Naive thymus-derived CD8-positive, alpha-beta T cell (primary cell): Measurements from ENCODE around the gene BPIFB3. TPM values are rescaled to one million over a fixed set of nuclear protein-coding genes. Genes with fewer than 3 reads are reported as not detected.

Experiments used
- ATAC-seq, 2 donors: fragments of 150-1000 bp; cut with Tn5 transposase in 1 of 2; sonication (Bioruptor Pico), chemical (Tn5 transposase) in 1 of 2; 1 replicate in 1 of 2; 2 replicates in 1 of 2; pipeline ENCODE4 v1.10.0; 2021; ENCODE audit warnings: mild to moderate bottlenecking in 2 of 2, moderate library complexity in 2 of 2
- POLR2A ChIA-PET: fragments of 350-600 bp; sonication (Branson Sonifier 250); formaldehyde crosslinking; loops from one replicate; lab custom pipeline; 2021; ENCODE audit warnings: antibody characterized with exemption; lab: Charles Lee
- DNase-seq, 10 donors: peaks; one replicate each; pipeline versions ENCODE4 v3.0.0 to v3.0.0-alpha.2; 2020 to 2022
- H3K27ac Mint-ChIP-seq, 10 donors: one replicate each; pipeline ENCODE4 v1.8.0; 2020 to 2022; ENCODE audit warnings: mild to moderate bottlenecking in 10 of 10, mixed read lengths in 10 of 10, moderate library complexity in 4 of 10, inconsistent platforms in 1 of 10
- H3K27me3 Mint-ChIP-seq, 5 donors: one replicate each; pipeline ENCODE4 v1.8.0; 2021 to 2022; ENCODE audit warnings: mixed read lengths in 5 of 5
- H3K36me3 Mint-ChIP-seq, 3 donors: one replicate each; pipeline ENCODE4 v1.8.0; 2020 to 2022; ENCODE audit warnings: mixed read lengths in 3 of 3, mild to moderate bottlenecking in 2 of 3, inconsistent platforms in 1 of 3
- H3K4me1 Mint-ChIP-seq, 4 donors: one replicate each; pipeline ENCODE4 v1.8.0; 2021 to 2022; ENCODE audit warnings: mixed read lengths in 4 of 4
- H3K4me3 Mint-ChIP-seq, 10 donors: one replicate each; pipeline ENCODE4 v1.8.0; 2020 to 2022; ENCODE audit warnings: mild to moderate bottlenecking in 10 of 10, mixed read lengths in 10 of 10, moderate library complexity in 6 of 10, inconsistent platforms in 1 of 10
- H3K9me3 Mint-ChIP-seq, 9 donors: one replicate each; pipeline ENCODE4 v1.8.0; 2020 to 2022; ENCODE audit warnings: mixed read lengths in 9 of 9, mild to moderate bottlenecking in 3 of 9, inconsistent platforms in 1 of 9, moderate library complexity in 1 of 9
- polyA plus RNA-seq, 3 donors: library from polyadenylated mRNA; unstranded; fragments of 300-500 nt; fragmentation: Illumina TruSeq; gene quantifications; one replicate each; pipeline ENCODE4 v1.2.3, GENCODE V29; 2021
- total RNA-seq, 8 experiments: library from RNA in 2 of 8; stranded (reverse) in 2 of 8; gene quantifications; one replicate each; pipeline ENCODE4 v1.2.3 and lab custom pipeline; 2021 to 2026

The BPIFB3 gene
- total and polyA plus RNA-seq, 5 experiments from 2014 or later = not detected

GRCh38 chr20:33074675-33075074 lies 21.0 kb downstream of the BPIFB3 start:
- Mint-ChIP-seq H3K27me3 (no peaks in the 10 kb centered on the region), H3K36me3 (no peaks in the 10 kb centered on the region), H3K27ac (no peak overlapping the region), H3K4me3 (no peak overlapping the region), H3K4me1 (peaks cover 2 to 21% (median 7%) of the 10 kb centered on the region in 4 donors), H3K9me3 (no peaks in the 10 kb centered on the region)
- DNase-seq (no peak), ATAC-seq (no peak)
- POLR2A ChIA-PET = no interaction called here

GRCh38 chr20:33075281-33075680 lies 21.6 kb downstream of the BPIFB3 start:
- peaks cover 2 to 21% (median 7%) of the 10 kb centered on the region in 4 donors for H3K4me1 Mint-ChIP-seq
- H3K9me3 Mint-ChIP-seq = no peaks in the 10 kb centered on the region
- peak overlapping the region in 1 of 10 donors; percentile 65 for H3K27ac Mint-ChIP-seq
- no peaks in the 10 kb centered on the region for H3K27me3 Mint-ChIP-seq
- H3K36me3 Mint-ChIP-seq = no peaks in the 10 kb centered on the region
- POLR2A ChIA-PET = no interaction called here
- ATAC-seq (no peak), DNase-seq (peak in 1 of 10 donors; percentile 26)
- H3K4me3 Mint-ChIP-seq = no peak overlapping the region

GRCh38 chr20:33076662-33077372 lies 23.1 kb downstream of the BPIFB3 start:
- POLR2A ChIA-PET = no interaction called here
- Mint-ChIP-seq H3K27ac (peak overlapping the region in 3 of 10 donors; percentile 49 to 60 (median 51)), H3K4me3 (no peak overlapping the region), H3K36me3 (no peaks in the 10 kb centered on the region), H3K27me3 (no peaks in the 10 kb centered on the region), H3K9me3 (no peaks in the 10 kb centered on the region), H3K4me1 (peaks cover 2 to 21% (median 7%) of the 10 kb centered on the region in 4 donors)
- DNase-seq = peak in 5 of 10 donors; percentile 6 to 56 (median 16)
- peak in 1 of 2 donors; percentile 41 for ATAC-seq

GRCh38 chr20:33079259-33079658 lies 25.6 kb downstream of the BPIFB3 start, which contains the start of gene BPIFB4:
Gene BPIFB4 (plus strand): TSS chr20:33079643. CDS start chr20:33081527, 1,884 bp downstream.
- Mint-ChIP-seq H3K4me3 (no peak within 1 kb of the TSS), H3K4me1 (peaks cover 2 to 14% (median 6%) of the 10 kb centered on the region in 4 donors), H3K36me3 (no peaks in the 10 kb centered on the region), H3K27me3 (no peaks in the 10 kb centered on the region), H3K9me3 (no peaks in the 10 kb centered on the region), H3K27ac (peak within 1 kb of the TSS in 3 of 10 donors; percentile 2 to 68 (median 49))
- POLR2A ChIA-PET = no interaction called here
- ATAC-seq (no peak), DNase-seq (no peak)

GRCh38 chr20:33081411-33082154 lies 27.9 kb downstream of the BPIFB3 start:
- H3K4me3 Mint-ChIP-seq = no peak overlapping the region
- DNase-seq = peak in 1 of 10 donors; percentile 30
- no peaks in the 10 kb centered on the region for H3K27me3 Mint-ChIP-seq
- H3K9me3 Mint-ChIP-seq = no peaks in the 10 kb centered on the region
- H3K27ac Mint-ChIP-seq = no peak overlapping the region
- no peak for ATAC-seq
- H3K4me1 Mint-ChIP-seq = peaks cover 0 to 6% (median 4%) of the 10 kb centered on the region in 4 donors
- H3K36me3 Mint-ChIP-seq = no peaks in the 10 kb centered on the region
- POLR2A ChIA-PET = no interaction called here

- no peak overlapping the region for H3K27ac Mint-ChIP-seq
- ATAC-seq (no peak), DNase-seq (no peak)
- no peaks in the 10 kb centered on the region for H3K9me3 Mint-ChIP-seq
- H3K27me3 Mint-ChIP-seq = no peaks in the 10 kb centered on the region
- no peak overlapping the region for H3K4me3 Mint-ChIP-seq
- no peaks in the 10 kb centered on the region for H3K36me3 Mint-ChIP-seq
- POLR2A ChIA-PET = no interaction called here
- H3K4me1 Mint-ChIP-seq = peaks cover 0 to 3% (median 0%) of the 10 kb centered on the region in 4 donors
These were observed 28.8 kb downstream of the BPIFB3 start for GRCh38 chr20:33082546-33082945.

- no peak overlapping the region for H3K4me3 Mint-ChIP-seq
- H3K9me3 Mint-ChIP-seq = no peaks in the 10 kb centered on the region
- H3K27ac Mint-ChIP-seq = no peak overlapping the region
- H3K27me3 Mint-ChIP-seq = no peaks in the 10 kb centered on the region
- peaks cover 0 to 1% (median 0%) of the 10 kb centered on the region in 4 donors for H3K4me1 Mint-ChIP-seq
- no peak for ATAC-seq
- no peaks in the 10 kb centered on the region for H3K36me3 Mint-ChIP-seq
- POLR2A ChIA-PET = no interaction called here
- DNase-seq = no peak
These were observed 30.0 kb downstream of the BPIFB3 start for GRCh38 chr20:33083544-33084340.

GRCh38 chr20:33084722-33085121 lies 31.0 kb downstream of the BPIFB3 start:
- Mint-ChIP-seq H3K9me3 (no peaks in the 10 kb centered on the region), H3K27ac (no peak overlapping the region), H3K4me3 (no peak overlapping the region), H3K4me1 (peaks cover 0 to 1% (median 0%) of the 10 kb centered on the region in 4 donors), H3K27me3 (no peaks in the 10 kb centered on the region), H3K36me3 (no peaks in the 10 kb centered on the region)
- ATAC-seq (no peak), DNase-seq (no peak)
- POLR2A ChIA-PET = no interaction called here

GRCh38 chr20:33086052-33086722 lies 32.5 kb downstream of the BPIFB3 start:
- no peaks in the 10 kb centered on the region for H3K36me3 Mint-ChIP-seq
- no peaks in the 10 kb centered on the region for H3K27me3 Mint-ChIP-seq
- DNase-seq = no peak
- H3K4me3 Mint-ChIP-seq = no peak overlapping the region
- POLR2A ChIA-PET = no interaction called here
- no peak overlapping the region for H3K27ac Mint-ChIP-seq
- no peaks in the 10 kb centered on the region for H3K9me3 Mint-ChIP-seq
- H3K4me1 Mint-ChIP-seq = peaks cover 0 to 1% (median 0%) of the 10 kb centered on the region in 4 donors
- no peak for ATAC-seq

GRCh38 chr20:33091147-33091546 lies 37.4 kb downstream of the BPIFB3 start:
- H3K36me3 Mint-ChIP-seq = no peaks in the 10 kb centered on the region
- H3K9me3 Mint-ChIP-seq = no peaks in the 10 kb centered on the region
- H3K27ac Mint-ChIP-seq = no peak overlapping the region
- peaks cover 2 to 5% (median 3%) of the 10 kb centered on the region in 4 donors for H3K4me1 Mint-ChIP-seq
- H3K4me3 Mint-ChIP-seq = no peak overlapping the region
- ATAC-seq (no peak), DNase-seq (no peak)
- H3K27me3 Mint-ChIP-seq = no peaks in the 10 kb centered on the region
- POLR2A ChIA-PET = no interaction called here

- no peaks in the 10 kb centered on the region for H3K9me3 Mint-ChIP-seq
- H3K36me3 Mint-ChIP-seq = no peaks in the 10 kb centered on the region
- H3K4me1 Mint-ChIP-seq = peaks cover 2 to 5% (median 3%) of the 10 kb centered on the region in 4 donors
- H3K27me3 Mint-ChIP-seq = no peaks in the 10 kb centered on the region
- ATAC-seq = no peak
- H3K4me3 Mint-ChIP-seq = no peak overlapping the region
- POLR2A ChIA-PET = no interaction called here
- peak overlapping the region in 2 of 10 donors; percentile 5 to 60 for H3K27ac Mint-ChIP-seq
- DNase-seq = no peak
These were observed 38.0 kb downstream of the BPIFB3 start for GRCh38 chr20:33091693-33092092.

GRCh38 chr20:33092361-33092760 lies 38.7 kb downstream of the BPIFB3 start:
- no peaks in the 10 kb centered on the region for H3K27me3 Mint-ChIP-seq
- peak overlapping the region in 1 of 10 donors; percentile 82 for H3K27ac Mint-ChIP-seq
- ATAC-seq = no peak
- peaks cover 2 to 5% (median 3%) of the 10 kb centered on the region in 4 donors for H3K4me1 Mint-ChIP-seq
- no peak for DNase-seq
- no peak overlapping the region for H3K4me3 Mint-ChIP-seq
- POLR2A ChIA-PET = no interaction called here
- H3K9me3 Mint-ChIP-seq = no peaks in the 10 kb centered on the region
- H3K36me3 Mint-ChIP-seq = no peaks in the 10 kb centered on the region
